ENCODE results near the gene GLIS1.

Gene GLIS1

GRCh38 chr1:53580739-53581475 lies 158.1 kb downstream of the GLIS1 start:
- no peak for DNase-seq (ENCODE audit: low spot score)

- no peak for DNase-seq (ENCODE audit: low spot score)
Measured at GRCh38 chr1:53580009-53580400, 159.0 kb downstream of the GLIS1 start.

GRCh38 chr1:53579221-53580008 lies 159.5 kb downstream of the GLIS1 start:
- DNase-seq (ENCODE audit: low spot score), result no peak

GRCh38 chr1:53578358-53578757 lies 160.6 kb downstream of the GLIS1 start:
- DNase-seq (ENCODE audit: low spot score), result no peak

GRCh38 chr1:53577761-53578100 lies 161.2 kb downstream of the GLIS1 start:
- DNase-seq (ENCODE audit: low spot score), result no peak

GRCh38 chr1:53576866-53577760 lies 161.9 kb downstream of the GLIS1 start:
- no peak for DNase-seq (ENCODE audit: low spot score)

GRCh38 chr1:53576381-53576801 lies 162.6 kb downstream of the GLIS1 start:
- DNase-seq (ENCODE audit: low spot score), result no peak

GRCh38 chr1:53575955-53576320 lies 163.0 kb downstream of the GLIS1 start:
- DNase-seq (ENCODE audit: low spot score), result no peak

- DNase-seq (ENCODE audit: low spot score), result no peak
Measured at GRCh38 chr1:53575141-53575954, 163.6 kb downstream of the GLIS1 start.

- DNase-seq (ENCODE audit: low spot score), result no peak
Measured at GRCh38 chr1:53574621-53575020, 164.3 kb downstream of the GLIS1 start.

GRCh38 chr1:53573931-53574330 lies 165.0 kb downstream of the GLIS1 start:
- DNase-seq (ENCODE audit: low spot score), result no peak

GRCh38 chr1:53573522-53573921 lies 165.4 kb downstream of the GLIS1 start:
- DNase-seq (ENCODE audit: low spot score), result no peak

- peak; percentile 17 for DNase-seq (ENCODE audit: low spot score)
Measured at GRCh38 chr1:53572815-53573173, 166.2 kb downstream of the GLIS1 start.

GRCh38 chr1:53572065-53572814 lies 166.7 kb downstream of the GLIS1 start:
- DNase-seq (ENCODE audit: low spot score), result peak; percentile 42

- DNase-seq (ENCODE audit: low spot score), result no peak
Measured at GRCh38 chr1:53568540-53568939, 170.4 kb downstream of the GLIS1 start.

- no peak for DNase-seq (ENCODE audit: low spot score)
Measured at GRCh38 chr1:53567851-53568250, 171.1 kb downstream of the GLIS1 start.

GRCh38 chr1:53567450-53567849 lies 171.5 kb downstream of the GLIS1 start:
- DNase-seq (ENCODE audit: low spot score), result no peak

- DNase-seq (ENCODE audit: low spot score), result no peak
Measured at GRCh38 chr1:53563611-53564010, 175.4 kb downstream of the GLIS1 start.

GRCh38 chr1:53562981-53563379 lies 176.0 kb downstream of the GLIS1 start:
- DNase-seq (ENCODE audit: low spot score), result no peak

- no peak for DNase-seq (ENCODE audit: low spot score)
Measured at GRCh38 chr1:53562291-53562980, 176.5 kb downstream of the GLIS1 start.
